Measurements from ENCODE around the gene UBN1.

DNA sequence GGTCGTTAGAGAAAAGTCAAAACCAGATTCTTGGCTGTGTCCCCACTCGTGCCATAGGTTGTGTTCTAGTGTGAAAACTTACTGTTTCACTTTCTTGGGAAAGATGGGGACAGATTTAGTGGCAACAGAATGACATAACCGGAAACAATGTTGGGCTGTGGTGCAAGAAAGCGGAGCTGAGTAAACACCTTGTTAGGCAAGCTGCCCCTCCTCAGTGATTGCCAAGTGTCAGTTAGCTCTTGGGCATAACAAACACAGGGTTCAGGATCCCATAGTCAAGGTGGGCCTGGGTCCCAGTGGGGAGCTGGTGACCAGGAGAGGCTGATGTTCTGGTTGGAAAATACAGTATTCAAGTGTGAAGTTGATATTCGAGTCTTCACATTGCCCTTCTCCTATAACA is 15.4 kb downstream of the UBN1 start:
- no peak for TF ChIP-seq YY1 (IDR thresholded peaks at IDR 0.05; ENCODE audit: insufficient read depth, insufficient read length)
- TF ChIP-seq SUZ12 (IDR thresholded peaks at IDR 0.05; ENCODE audit: extremely low read depth, insufficient read depth, insufficient read length): no peak
- TF ChIP-seq ZNF274 (IDR thresholded peaks at IDR 0.05; ENCODE audit: low read depth, low read length): no peak
